HG03342 (cell line): Measurements from ENCODE around the gene ACTR5.

Experiments used
- ATAC-seq: cut with Tn5 transposase; IDR thresholded peaks from one replicate; pipeline ENCODE4 v1.9.1; 2021; ENCODE audit warnings: mild to moderate bottlenecking, moderate library complexity; ENCODE audit not compliant: unreplicated experiment

ACTR5 gene

DNA sequence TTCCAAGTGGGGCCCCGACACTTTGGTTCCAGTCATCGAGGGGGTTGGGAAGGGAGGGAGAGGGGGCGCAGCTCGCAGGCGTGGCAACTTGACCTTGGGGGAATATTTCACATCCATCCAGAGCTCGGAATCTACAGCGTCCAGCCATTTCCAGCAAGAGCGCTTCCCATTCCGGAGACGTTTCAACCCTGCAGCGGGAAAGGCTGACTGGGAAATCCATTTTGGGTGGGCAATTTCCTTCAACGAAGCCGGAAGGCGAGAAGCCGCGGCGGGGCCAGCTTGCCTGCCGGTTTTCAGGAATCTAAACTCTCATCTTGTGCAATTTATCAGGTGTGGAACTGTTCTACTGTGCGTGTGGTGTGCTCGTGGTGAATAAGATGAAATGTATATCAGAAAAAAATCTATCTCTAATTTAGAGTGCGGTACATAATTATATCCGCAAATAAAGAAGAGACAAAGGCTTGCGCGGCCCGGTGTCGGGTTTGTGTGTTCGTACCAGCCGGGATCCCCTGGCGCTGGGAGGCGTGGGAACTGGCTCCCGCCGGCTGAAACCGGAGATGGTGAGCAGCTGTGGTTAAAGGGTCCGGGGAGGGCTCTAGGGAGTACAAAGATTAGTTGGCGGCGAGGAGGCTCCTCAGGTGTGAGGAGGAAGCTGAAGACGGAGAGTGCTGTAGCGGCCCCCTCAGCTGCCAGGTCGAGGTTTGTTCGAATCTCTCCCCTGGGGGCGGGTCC lies 19.2 kb upstream of the ACTR5 start:
- no peak for ATAC-seq

DNA sequence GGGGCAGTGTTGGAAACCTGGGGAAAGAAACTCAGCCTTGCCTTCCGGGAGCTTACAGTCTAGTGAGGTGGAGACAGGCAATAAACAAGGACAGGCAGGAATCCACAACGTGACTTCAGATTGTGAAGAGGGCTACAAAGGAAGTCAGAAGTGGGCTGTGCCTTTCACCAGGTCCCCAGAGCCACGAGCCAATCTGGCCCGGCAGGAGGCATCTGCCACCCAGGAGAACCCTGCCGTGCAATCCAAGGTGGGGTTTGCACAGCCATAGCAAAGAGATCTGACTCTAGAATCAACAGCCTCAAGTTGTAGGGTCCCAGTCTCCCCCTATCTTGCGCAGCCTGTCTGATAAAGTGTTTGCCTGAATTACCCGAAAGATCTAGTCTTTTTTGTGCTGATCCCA lies 18.5 kb upstream of the ACTR5 start:
- no peak for ATAC-seq

DNA sequence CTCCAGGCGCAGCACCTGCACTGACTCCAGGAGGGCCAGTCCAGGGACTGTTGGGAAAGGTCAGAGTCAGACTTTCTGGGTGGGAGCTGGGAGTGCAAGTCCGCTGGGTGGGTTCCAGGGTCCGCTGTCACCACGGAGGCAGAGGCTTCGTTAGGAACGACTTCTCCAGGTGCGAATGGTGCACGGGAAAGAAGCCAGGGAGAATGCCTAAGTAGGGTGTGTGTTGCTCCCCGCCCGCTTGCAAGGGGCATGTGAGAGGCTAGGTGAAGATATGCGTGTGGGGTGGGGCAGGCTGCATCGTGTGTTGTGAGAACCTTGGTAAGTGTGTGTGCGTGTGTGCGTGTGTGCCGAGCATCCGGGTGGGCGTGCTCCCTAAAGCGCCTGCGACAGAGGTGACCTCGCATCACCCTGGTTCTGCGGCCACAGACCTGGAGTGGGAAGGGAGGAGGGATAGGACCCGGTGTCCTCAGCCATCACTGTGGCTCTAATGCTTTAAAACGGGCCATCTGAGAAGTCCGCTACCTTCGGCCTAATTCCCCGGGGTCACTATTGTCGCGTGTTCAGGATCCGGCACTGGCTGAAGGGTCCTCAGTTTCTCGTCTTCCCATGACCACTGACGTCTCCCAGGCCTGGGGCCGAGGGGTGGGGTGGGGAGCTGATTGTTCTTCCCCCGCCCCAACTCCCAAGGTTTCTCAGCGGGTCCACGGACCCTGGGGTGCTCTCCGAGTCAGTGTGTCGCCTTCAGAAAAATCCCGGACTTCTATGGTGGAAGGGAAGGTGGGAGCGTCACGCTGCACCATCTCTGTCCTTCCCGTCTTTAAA lies 17.9 kb upstream of the ACTR5 start:
- no peak for ATAC-seq

DNA sequence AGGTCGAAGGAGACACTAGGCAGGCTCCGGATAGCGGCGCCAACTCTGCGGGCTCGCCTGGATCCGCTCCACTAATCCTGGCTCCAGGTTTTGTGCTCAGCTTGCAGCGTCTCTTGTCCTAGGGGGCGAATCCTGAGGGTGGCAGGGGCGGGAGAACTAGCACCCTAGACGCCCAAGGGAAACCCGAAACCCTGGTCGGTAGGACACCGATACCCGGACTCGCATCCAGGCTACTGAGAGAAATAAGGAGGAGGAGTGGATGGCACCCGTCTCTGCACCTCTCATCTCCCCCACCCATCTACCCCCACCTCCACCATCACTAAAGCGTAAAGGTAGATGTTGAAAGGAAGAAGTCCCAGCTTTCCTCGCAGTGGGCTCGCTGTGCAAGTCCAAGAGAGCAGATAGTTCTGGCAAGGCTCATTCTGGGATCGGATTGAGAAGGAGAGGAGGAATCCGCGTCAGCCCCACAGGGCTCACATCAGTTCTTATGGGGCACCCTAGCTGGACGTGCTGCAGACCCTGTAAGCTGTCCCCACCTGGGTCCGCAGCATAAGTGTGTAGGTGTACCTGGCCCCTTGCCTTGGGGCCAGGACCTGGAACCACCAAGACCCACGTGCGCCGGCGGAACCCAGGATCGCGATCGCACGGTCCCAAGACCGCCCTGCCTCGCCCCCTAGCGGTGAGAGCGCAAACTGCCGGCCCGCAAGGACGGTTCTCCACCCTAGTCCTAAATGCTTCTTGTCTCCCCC lies 17.1 kb upstream of the ACTR5 start:
- no peak for ATAC-seq

DNA sequence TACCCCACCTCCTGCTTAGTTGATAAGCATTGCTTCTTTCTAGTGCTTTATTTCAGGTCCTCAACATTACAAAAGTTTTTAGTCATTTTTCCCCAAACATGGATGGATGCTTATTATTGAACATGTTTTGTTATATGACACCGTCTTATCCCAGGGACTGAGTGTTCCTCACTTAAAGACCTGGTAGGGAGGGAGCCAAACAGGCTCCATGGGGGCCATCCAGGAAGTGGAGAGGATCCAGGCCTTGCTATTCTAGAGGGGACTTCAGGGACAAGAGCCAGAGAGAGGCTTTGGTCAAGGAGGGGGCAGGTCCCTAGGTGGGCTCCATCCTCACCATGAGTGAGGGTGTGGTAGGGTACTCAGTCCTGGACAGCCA lies 16.5 kb upstream of the ACTR5 start:
- ATAC-seq: no peak

DNA sequence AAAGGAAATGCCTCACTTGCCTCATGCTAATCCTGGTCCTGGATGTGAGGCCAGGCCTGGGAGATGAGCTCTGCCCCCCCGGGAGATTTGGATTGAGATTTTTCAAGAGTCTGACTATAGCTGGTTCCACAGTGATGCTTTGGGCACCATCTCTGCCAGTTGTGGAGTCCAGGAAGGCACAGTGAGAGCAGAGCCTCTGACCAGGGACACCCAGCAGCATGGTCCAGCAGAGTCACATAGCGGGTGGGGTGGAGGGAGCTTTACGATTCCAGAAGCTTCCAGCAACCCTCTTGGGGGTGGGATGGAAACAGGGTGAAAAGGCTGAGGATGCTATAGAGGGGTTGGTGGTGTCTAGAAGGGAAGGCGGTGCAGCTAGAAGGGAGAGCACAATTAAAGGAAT lies 15.3 kb upstream of the ACTR5 start:
- no peak for ATAC-seq

DNA sequence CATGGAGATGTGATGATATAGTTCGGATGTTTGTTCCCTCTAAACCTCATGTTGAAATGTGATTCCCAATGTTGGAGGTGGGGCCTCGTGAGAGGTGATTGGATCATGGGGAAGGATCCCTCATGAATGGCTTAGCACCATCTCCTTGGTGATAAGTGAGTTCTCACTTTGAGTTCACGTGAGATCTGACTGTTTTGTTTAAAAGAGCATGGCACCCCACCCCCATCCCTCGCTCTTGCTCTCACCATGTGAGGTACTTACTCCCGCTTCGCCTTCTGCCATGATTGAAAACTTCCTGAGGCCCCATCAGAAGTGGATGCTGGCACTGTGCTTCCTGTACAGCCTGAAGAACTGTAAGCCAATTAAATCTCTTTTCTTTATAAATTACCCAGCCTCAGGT lies 13.1 kb upstream of the ACTR5 start:
- ATAC-seq: no peak

DNA sequence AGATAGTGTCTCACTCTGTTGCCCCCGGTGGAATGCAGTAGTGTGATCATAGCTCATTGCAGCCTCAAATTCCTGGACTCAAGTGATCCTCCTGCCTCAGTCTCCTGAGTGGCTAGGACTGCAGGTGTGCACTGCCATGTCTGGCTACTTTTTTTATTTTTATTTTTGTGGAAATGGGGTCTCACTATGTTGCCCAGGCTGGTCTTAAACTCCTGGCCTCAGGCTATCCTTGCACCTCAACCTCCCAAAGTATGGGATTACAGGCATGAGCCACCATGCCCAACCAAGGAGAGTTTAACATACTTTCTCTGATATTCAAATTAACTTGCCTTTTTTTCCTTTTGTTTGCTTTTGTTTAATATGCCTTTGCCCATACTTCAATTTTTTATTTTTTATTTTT lies 10.4 kb upstream of the ACTR5 start:
- no peak for ATAC-seq

DNA sequence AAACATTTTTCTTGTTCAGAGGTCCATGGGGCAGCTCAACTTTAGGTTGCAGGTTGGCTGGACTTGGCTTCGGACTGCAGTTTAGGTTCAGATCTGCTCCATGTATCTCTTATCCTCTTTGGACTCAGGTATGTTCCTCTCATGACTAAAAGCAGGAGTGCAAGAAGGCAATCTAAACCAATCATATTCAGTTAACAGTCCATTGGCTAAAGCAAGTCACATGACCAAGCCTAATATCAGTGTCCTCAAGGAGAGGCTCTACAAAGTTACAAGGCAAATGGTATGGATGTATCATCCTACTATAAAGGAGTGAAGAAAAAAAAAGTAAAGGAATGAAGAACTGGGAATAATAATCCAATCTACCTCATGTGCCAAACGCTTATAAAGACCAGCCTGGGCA lies 2.5 kb upstream of the ACTR5 start:
- ATAC-seq: no peak

DNA sequence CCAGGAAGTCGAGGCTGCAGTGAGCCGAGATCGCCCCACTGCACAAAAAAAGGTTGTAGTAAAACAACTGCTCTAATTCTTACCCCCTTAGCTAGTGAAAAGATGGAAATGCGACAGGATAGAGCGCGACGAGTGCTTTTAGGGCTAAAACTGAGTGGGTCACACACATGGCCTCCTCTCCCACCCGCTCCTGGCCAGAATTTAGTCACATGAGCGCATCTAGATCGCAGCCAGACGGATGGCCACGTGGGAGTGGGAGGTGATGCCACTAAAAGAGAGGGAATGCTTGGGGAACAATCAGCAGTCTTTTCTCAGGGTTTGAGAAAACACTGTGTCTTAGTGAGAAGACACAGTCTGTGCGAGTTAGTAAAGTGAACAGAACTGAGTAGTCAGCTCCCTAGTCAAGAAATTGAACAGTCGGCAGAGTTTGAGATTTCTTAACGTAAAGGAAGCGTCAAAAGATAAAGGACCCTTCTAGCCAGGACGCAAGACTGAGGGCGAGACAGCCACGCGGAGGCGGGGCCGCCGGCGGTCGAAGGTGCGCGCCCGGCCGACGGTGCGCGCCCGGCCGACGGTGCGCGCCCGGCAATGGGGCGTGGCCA lies 664 bp upstream of the ACTR5 start:
- no peak for ATAC-seq

DNA sequence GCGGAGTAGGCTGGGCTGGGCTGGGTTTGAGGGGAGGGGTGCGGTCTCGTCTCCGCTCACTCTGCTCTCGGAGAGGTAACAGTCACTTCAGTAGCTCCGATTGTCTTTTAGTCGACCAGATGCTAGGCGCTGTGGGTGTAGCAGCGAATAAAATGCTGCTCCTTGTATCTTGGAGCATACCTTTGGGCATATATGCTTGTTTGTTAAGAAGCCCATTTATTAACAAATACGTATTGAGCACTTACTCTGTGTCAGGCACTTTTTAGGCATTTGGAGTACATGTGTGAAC lies 545 bp downstream of the ACTR5 start:
- peak; percentile 25 for ATAC-seq

DNA sequence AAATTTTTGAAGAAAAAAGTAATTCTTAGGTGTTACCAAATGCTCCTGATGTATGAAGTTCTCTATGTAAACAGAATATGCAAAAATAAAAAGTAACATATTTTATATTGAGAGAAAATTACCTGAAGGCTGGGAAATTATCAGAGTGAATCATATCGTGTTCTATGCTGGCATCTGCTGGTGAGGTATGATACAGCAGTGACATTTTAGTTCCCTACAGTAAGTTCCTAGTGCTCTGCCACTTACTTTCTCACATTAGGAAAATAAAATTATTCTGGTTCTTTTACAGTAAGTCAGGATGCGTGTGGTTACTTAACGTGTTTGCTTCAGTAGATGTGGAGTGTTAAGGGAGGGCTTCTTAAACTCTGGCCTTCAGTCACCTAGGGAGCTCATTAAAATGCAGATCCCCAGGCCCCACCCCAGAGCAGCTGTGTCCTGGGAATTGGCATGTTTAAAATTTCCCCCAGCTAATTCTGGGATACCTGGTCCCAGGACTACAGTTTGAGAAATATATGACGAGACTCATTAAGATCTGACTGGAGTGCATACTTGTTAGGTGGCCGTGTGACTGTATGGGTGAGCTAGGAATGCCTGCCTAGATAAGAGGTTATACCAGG lies 3.2 kb downstream of the ACTR5 start:
- ATAC-seq: no peak

DNA sequence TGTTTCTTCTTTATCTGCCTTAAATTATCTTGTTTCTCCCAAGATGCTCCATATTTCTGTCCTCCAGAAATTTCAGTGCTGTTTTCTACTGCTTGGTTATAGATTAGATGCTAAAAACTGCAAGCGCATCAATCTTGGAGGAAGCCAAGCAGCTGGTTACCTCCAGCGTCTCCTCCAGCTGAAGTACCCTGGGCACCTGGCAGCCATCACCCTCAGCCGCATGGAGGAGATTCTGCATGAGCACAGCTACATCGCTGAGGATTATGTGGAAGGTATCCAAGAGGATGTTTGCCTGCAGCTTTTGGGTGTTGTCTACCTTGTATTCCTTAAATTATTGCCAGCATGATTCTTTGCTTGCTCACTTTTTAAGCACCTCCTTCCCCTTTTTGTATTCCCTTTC lies 3.8 kb downstream of the ACTR5 start:
- no peak for ATAC-seq

DNA sequence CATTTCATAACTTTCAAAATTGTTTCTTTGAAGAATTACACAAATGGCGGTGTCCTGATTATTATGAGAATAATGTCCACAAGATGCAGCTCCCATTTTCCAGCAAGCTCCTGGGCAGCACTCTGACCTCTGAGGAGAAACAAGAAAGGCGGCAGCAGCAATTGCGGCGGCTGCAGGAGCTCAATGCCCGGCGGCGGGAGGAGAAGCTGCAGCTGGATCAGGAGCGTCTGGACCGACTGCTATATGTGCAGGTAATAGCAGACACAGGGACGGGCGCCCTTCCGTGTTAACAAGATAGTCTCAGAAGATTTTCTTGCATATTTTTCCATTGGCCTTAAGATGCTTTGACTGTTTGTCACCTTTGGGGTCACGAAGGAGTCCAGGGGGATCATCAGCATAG lies 6.7 kb downstream of the ACTR5 start:
- ATAC-seq: no peak

DNA sequence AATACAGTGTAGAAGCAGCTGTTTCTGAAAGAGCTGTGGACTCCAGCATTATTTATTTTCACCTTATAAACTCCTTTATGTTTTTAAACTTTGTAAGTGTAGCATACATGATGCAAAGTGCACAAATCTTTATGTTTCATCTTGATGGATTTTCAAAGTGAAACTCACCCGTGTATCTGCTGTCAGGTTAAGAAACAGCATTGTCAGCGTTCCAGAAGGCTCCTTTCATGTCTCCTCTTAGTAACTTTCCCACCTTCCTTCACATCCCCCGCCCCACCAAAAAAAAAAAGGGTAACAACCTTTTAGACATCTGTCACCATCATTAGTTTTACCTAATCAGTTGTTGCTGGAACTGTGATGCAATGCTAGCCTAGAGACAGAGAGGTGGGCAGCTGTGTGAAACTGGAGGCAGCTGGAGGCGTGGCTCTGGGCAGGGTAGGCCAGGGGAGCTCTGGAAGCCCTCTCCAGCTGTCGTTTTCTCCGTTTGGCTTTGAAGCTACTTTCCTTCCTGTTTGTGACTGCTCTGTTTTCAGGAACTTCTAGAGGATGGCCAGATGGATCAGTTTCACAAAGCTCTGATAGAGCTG lies 7.2 kb downstream of the ACTR5 start:
- ATAC-seq: no peak

DNA sequence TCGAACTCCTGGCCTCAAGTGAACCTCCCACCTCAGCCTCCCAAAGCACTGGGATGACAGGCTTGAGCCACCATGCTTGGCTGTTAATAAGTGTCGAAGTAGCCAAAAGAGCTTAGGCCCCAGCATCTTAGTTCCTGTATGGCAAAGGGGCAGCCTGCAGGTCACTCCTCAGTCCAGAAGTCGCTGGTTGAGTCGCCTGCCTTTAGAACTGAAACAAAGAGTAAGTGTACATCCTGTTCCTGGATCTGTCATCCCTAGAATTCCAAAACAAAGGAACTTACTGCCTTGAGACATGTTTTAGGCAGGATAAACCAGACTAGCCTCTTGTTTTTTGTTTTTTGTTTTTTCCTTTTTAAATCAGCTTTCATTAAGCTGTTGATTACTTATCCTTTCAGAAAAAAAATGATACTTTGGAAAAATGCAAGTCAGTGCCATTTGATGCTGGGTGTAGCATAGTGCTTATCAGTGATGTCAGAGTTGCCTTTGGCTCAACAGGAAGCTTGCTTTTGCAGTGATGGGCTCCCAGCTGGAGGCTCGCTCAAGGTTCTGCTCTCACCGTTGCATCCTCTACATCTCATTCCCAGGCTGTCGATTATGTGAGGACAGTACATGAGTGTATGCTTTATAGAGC lies 9.0 kb downstream of the ACTR5 start:
- ATAC-seq: no peak

DNA sequence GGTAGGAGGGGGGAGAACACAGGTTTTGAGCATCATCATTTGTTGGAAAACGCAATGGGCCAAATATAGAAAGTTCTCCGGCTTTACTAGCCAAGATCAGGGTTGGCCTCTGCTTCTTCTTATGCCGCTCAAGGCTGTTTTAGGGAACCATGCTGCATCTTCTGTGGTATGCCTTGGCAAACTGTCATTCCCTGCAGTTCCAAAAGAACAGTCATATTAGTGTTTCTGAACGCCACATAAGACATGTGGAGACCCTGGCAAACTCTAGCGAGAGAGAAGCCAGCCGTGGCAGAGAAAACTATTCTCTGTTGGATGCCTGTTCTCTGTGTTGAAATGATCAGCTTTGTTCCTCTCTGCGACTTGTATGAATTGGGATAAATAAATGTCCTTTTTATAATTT lies 10.8 kb downstream of the ACTR5 start:
- ATAC-seq: no peak

DNA sequence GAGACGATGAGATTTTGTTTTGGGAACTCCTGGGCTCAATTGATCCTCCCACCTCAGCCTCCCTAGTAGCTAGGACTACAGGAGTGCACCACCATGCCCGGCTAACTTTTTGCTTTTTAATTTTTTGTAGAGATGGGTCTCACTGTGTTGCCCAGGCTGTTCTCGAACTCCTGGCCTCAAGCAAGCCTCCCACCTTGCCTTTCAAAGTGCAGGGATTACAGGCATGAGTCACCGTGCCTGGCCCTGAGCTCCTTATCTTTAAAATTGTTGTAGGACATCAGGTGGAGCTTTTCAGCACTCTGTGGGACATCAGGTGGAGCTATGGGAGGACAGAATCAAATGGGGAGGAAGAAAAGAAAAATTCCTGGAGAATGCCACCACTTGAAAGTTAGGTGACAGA lies 12.7 kb downstream of the ACTR5 start:
- no peak for ATAC-seq

DNA sequence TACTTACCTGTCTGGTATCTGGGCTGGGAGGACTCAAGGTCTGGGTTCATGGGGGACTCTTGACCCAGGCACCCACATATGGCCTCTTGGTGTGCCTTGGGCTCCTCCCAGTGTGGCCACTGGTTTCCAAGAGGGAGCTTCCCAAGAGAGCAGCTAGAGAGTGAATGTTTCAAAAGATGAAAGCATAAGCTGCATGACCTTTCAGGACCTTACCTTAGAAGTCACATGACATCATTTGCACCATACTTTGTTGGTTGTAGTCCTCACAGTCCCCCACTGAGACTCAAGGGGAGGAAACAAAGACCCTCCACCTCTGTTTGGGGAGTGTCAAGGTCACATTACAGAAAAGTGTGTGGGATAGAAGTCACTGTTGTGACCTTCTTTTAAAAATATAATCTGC lies 13.9 kb downstream of the ACTR5 start:
- no peak for ATAC-seq

DNA sequence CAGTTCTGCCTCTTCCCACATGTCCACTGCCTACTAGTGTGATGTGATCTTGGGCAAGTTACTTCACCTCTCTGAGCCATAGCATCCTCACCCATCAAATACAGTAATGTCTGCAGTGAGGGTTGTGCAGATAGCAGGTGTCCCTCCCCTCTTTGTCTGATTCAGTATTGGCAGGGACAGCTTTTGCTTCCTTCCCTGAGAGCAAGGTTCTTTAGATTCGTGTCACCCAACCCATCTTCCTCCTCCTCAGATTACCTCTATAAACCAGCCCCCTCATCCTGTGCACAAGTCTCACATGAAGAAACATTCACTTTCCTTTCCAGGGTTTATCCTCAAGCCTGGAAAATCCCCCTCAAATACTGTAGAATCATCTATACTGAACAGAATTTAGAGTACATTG lies 15.4 kb downstream of the ACTR5 start:
- ATAC-seq: no peak
